PC-3 (cell line): Measurements from ENCODE around the gene AGFG2.

Experiments used
- CTCF ChIP-seq: fragments of 300-600 bp; sonication (generic); conservative IDR thresholded peaks from 2 replicates; pipeline ENCODE4 v1.5.1; 2017; ENCODE audit warnings: antibody characterized with exemption, low read depth, mild to moderate bottlenecking, low read length
- EZH2phosphoT487 ChIP-seq: fragments of 300-600 bp; sonication (generic); IDR thresholded peaks from 2 replicates; pipeline ENCODE4 v1.6.1; 2018; ENCODE audit warnings: mild to moderate bottlenecking, antibody characterized with exemption, low read length, borderline replicate concordance

GRCh38 chr7:100491192-100491578 lies 47.8 kb upstream of the AGFG2 start:
- TF ChIP-seq CTCF (no peak), EZH2phosphoT487 (no peak)
